ENCODE results near the gene SGPL1.

Gene SGPL1

DNA sequence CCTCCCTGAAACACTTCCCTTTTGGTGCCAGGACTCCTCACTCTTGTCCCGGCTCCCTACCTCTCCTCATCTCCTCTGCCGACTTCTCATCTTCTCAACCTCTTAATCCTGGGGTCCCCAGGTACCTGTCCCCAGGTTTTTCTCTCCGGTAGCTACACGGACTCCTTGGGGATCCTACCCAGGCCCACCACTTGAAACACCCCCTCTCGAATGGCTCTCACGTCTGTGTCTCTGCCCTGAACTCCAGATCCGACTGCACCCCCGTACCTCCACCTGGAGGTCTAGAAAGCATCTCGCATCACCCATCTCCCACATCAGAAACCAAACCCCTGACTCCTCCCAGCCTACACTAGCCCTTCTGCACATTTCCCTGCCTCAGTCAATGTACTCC is 35.4 kb upstream of the SGPL1 start:
- Histone ChIP-seq H3K27me3 (peaks cover 22% of the 10 kb centered on the region), H3K9me3 (no peaks in the 10 kb centered on the region), H3K4me3 (ENCODE audit: low read depth in 1 of 2, low read length in 1 of 2) (no peak overlapping the region), H3K27ac (no peak overlapping the region), H3K36me3 (no peaks in the 10 kb centered on the region), H3K4me1 (ENCODE audit: control insufficient read depth in 1 of 2, insufficient read depth in 1 of 2, low read depth in 1 of 2, low read length in 1 of 2) (no peaks in the 10 kb centered on the region)
- TF ChIP-seq, protein P1, sequence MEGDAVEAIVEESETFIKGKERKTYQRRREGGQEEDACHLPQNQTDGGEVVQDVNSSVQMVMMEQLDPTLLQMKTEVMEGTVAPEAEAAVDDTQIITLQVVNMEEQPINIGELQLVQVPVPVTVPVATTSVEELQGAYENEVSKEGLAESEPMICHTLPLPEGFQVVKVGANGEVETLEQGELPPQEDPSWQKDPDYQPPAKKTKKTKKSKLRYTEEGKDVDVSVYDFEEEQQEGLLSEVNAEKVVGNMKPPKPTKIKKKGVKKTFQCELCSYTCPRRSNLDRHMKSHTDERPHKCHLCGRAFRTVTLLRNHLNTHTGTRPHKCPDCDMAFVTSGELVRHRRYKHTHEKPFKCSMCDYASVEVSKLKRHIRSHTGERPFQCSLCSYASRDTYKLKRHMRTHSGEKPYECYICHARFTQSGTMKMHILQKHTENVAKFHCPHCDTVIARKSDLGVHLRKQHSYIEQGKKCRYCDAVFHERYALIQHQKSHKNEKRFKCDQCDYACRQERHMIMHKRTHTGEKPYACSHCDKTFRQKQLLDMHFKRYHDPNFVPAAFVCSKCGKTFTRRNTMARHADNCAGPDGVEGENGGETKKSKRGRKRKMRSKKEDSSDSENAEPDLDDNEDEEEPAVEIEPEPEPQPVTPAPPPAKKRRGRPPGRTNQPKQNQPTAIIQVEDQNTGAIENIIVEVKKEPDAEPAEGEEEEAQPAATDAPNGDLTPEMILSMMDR (IDR thresholded peaks at IDR 0.05), result no peak

DNA sequence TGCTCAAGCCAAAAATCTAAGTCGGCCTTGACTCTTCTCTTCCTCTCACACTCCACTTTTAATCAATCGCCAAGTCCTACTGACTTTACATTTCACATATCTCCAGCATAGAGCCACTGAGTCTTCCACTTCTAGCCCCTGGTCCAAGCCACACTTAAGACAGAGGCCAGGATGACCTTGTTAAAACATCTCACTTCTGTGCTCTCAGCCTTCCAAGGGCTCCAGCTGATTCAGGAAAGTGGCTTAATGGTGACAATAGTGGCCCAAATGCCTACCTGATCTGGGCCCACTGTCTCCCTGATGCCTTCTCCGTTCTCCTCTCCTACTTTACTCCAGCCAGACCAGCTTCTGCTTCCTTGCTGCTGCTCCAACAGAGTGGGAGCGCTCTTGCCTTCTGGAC is 35.0 kb upstream of the SGPL1 start:
- TF ChIP-seq, protein P1 (IDR thresholded peaks at IDR 0.05), result no peak

DNA sequence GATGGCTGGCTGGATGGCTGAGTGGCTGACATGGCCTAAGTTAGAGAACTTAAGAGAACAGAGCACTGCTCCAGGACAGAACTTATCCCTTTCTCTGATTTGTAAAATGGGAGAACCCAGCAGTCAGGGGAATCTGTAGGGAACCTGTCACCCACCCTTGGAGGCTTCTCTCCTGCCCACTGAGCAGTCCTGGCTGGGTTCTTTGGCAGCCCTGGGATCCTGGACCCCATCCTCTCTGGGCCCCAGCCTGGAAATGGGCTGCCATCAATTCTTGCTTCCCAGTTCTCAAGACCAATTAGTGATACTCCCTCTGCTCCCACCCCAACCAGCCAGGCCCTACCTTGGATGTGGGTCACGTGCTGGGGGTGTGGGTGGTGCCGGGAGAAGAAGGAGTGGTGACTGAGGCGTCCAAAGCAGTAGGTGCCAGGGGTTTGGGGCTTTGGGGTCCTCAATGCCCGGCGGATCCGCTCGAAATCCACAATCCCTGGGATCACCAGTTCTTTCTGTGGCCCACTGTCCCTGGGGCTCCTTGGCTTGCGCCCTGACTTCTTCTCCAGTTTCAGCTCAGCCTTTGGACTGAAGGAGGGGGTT is 34.2 kb upstream of the SGPL1 start:
- Histone ChIP-seq H3K9me3 (no peaks in the 10 kb centered on the region), H3K27me3 (peaks cover 24% of the 10 kb centered on the region), H3K27ac (no peak overlapping the region), H3K36me3 (no peaks in the 10 kb centered on the region), H3K4me1 (ENCODE audit: control insufficient read depth in 1 of 2, insufficient read depth in 1 of 2, low read depth in 1 of 2, low read length in 1 of 2) (no peaks in the 10 kb centered on the region), H3K4me3 (ENCODE audit: low read depth in 1 of 2, low read length in 1 of 2) (no peak overlapping the region)
- TF ChIP-seq, protein P1 (IDR thresholded peaks at IDR 0.05), result no peak

More for the DNA sequence above, 35.0 kb upstream of the SGPL1 start:
- no peak overlapping the region for H3K27ac ChIP-seq
- peaks cover 24% of the 10 kb centered on the region for H3K27me3 ChIP-seq
- H3K9me3 ChIP-seq, result no peaks in the 10 kb centered on the region
- H3K4me1 ChIP-seq (ENCODE audit: control insufficient read depth in 1 of 2, insufficient read depth in 1 of 2, low read depth in 1 of 2, low read length in 1 of 2), result no peaks in the 10 kb centered on the region
- H3K36me3 ChIP-seq, result no peaks in the 10 kb centered on the region
- H3K4me3 ChIP-seq (ENCODE audit: low read depth in 1 of 2, low read length in 1 of 2), result no peak overlapping the region

DNA sequence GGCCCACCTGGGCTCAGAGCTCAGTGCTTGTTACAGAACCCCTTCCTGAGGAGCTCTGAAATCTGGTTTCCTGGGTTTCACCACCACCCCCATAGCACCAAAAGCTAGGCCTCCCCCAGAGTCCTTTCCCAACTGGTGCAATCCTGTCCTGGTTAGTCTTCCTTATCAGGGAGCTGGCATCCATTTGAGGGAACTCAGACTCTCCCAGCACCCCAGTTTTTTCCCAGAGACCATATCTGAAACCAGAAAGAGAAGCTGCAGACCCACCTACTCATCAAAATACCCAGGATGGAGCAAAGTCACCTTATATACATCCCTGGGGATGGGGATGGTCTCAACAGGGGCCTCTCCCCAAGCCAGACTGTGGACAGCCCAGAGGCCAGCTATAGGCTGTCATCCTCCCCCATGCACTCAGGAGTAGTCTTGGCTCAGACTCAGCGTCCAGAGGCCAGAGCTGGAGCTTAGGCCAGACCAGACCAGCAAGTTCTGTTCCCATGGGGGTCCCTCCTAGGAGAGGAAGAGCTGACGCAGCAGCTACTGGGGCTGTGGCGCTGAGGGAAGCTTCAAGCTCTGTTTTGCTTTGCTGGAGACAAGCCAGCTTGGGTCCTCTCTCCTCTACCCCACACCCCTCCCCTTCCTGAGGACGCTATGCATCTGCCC is 33.5 kb upstream of the SGPL1 start:
- H3K4me1 ChIP-seq (ENCODE audit: control insufficient read depth in 1 of 2, insufficient read depth in 1 of 2, low read depth in 1 of 2, low read length in 1 of 2), result no peaks in the 10 kb centered on the region
- TF ChIP-seq, protein P1 (IDR thresholded peaks at IDR 0.05), result no peak
- H3K36me3 ChIP-seq, result no peaks in the 10 kb centered on the region
- no peak overlapping the region for H3K4me3 ChIP-seq (ENCODE audit: low read depth in 1 of 2, low read length in 1 of 2)
- H3K27me3 ChIP-seq, result peaks cover 24% of the 10 kb centered on the region
- H3K9me3 ChIP-seq, result no peaks in the 10 kb centered on the region
- no peak overlapping the region for H3K27ac ChIP-seq

DNA sequence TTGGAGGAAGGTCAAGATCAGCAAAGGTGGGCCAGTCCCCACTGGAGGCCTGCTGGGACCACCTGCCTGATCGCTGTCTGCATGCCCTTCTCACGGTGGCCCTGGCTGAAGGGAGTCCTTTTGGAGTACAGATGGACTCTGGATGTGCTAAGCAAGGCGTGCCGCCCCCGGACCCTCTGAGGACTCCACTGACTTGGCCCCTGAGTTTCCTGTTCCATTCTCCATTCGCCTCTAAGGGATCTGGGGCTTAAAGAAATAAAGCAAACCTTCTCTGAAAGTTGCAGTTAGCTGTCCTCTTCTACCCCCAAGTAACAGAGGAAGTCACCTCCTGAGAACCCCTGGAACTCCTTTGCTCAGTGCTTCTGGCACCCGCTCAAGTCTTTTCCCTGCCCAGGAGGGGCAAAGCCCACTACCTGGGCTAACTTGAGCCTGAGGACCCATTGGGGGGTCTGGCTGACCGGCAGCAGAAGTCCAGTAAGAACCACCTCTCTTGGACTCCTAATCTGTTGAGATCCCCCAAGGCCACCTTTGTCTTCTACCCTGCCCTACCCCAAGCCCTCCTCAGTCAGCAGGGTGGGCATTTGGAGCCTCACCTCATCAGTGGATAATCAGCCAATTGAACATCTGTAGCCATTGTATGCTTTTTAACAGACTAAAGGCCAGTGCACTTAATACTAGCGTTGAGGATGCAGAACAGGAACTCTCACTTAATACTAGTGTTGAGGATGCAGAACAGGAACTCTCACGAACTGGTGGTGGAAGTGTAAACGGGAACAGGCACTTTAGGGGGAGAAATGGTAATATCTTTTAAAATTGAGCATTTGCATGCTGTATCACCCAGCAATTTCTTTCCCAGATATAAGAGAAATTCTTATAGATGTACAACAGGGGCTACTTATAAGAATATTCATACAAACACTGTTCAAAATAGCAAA is 32.7 kb upstream of the SGPL1 start:
- H3K36me3 ChIP-seq, result no peaks in the 10 kb centered on the region
- TF ChIP-seq, protein P1 (IDR thresholded peaks at IDR 0.05), result no peak

More for the DNA sequence above, 32.7 kb upstream of the SGPL1 start:
- Histone ChIP-seq H3K27ac (no peak overlapping the region), H3K27me3 (peaks cover 24% of the 10 kb centered on the region), H3K9me3 (no peaks in the 10 kb centered on the region), H3K4me1 (ENCODE audit: control insufficient read depth in 1 of 2, insufficient read depth in 1 of 2, low read depth in 1 of 2, low read length in 1 of 2) (no peaks in the 10 kb centered on the region), H3K4me3 (ENCODE audit: low read depth in 1 of 2, low read length in 1 of 2) (no peak overlapping the region)
